Nephron (organoid): ENCODE measurements around the gene SMG7.
A peak's percentile ranks its signal among the peaks of the same experiment; 100 is the strongest.

Experiments
- H3K27ac Mint-ChIP-seq, 3 experiments: 2 replicates each; pipeline ENCODE4 v1.8.0; 2020; ENCODE audit warnings: mixed read lengths in 3 of 3, mild to moderate bottlenecking in 2 of 3, moderate library complexity in 1 of 3
- H3K27me3 Mint-ChIP-seq: 2 replicates; pipeline ENCODE4 v1.8.0; 2021; ENCODE audit warnings: low read depth, mild to moderate bottlenecking, moderate library complexity, mixed read lengths
- H3K36me3 Mint-ChIP-seq: 2 replicates; pipeline ENCODE4 v1.8.0; 2020; ENCODE audit warnings: low read depth, mixed read lengths
- H3K4me1 Mint-ChIP-seq: 2 replicates; pipeline ENCODE4 v1.8.0; 2020; ENCODE audit warnings: mixed read lengths
- H3K4me3 Mint-ChIP-seq, 3 experiments: 2 replicates each; pipeline ENCODE4 v1.8.0; 2020; ENCODE audit warnings: mild to moderate bottlenecking in 3 of 3, mixed read lengths in 3 of 3, moderate library complexity in 2 of 3
- H3K9me3 Mint-ChIP-seq: 2 replicates; pipeline ENCODE4 v1.8.0; 2020; ENCODE audit warnings: mixed read lengths
- CTCF ChIP-seq, 3 experiments: fragments of 200-600 bp; sonication (generic); IDR thresholded peaks; one replicate each; pipeline ENCODE4 v1.5.0; 2021; ENCODE audit warnings: antibody characterized with exemption in 3 of 3; ENCODE audit not compliant: unreplicated experiment in 3 of 3

SMG7 gene

GRCh38 chr1:183480971-183481441, 8.7 kb downstream of the SMG7 start:
- Mint-ChIP-seq H3K27ac (no peak overlapping the region), H3K4me1 (peaks cover 31% of the 10 kb centered on the region), H3K9me3 (no peaks in the 10 kb centered on the region), H3K36me3 (no peaks in the 10 kb centered on the region), H3K27me3 (no peaks in the 10 kb centered on the region), H3K4me3 (no peak overlapping the region)
- TF ChIP-seq CTCF (IDR thresholded peaks at IDR 0.05; ENCODE audit: unreplicated experiment in 3 of 3) = no peak

- no peak overlapping the region for H3K4me3 Mint-ChIP-seq
- TF ChIP-seq CTCF (IDR thresholded peaks at IDR 0.05; ENCODE audit: unreplicated experiment in 3 of 3) = no peak
- no peak overlapping the region for H3K27ac Mint-ChIP-seq
- H3K36me3 Mint-ChIP-seq = peaks cover 8% of the 10 kb centered on the region
- no peaks in the 10 kb centered on the region for H3K9me3 Mint-ChIP-seq
- H3K4me1 Mint-ChIP-seq = peaks cover 30% of the 10 kb centered on the region
- no peaks in the 10 kb centered on the region for H3K27me3 Mint-ChIP-seq
These were observed 10.9 kb downstream of the SMG7 start for GRCh38 chr1:183483224-183483623.

- Mint-ChIP-seq H3K36me3 (peaks cover 8% of the 10 kb centered on the region), H3K27me3 (no peaks in the 10 kb centered on the region), H3K27ac (no peak overlapping the region), H3K4me3 (no peak overlapping the region), H3K9me3 (no peaks in the 10 kb centered on the region), H3K4me1 (peaks cover 24% of the 10 kb centered on the region)
- TF ChIP-seq CTCF (IDR thresholded peaks at IDR 0.05; ENCODE audit: unreplicated experiment in 3 of 3) = peak in 2 of 3 experiments; percentile 27 to 40
These were observed 12.0 kb downstream of the SMG7 start for GRCh38 chr1:183484254-183484653.

GRCh38 chr1:183484851-183485250, 12.6 kb downstream of the SMG7 start:
- Mint-ChIP-seq H3K9me3 (no peaks in the 10 kb centered on the region), H3K4me1 (peaks cover 18% of the 10 kb centered on the region)

GRCh38 chr1:183487674-183488442, 15.6 kb downstream of the SMG7 start:
- Mint-ChIP-seq H3K27me3 (no peaks in the 10 kb centered on the region), H3K4me1 (no peaks in the 10 kb centered on the region), H3K9me3 (no peaks in the 10 kb centered on the region), H3K4me3 (no peak overlapping the region), H3K36me3 (peaks cover 12% of the 10 kb centered on the region), H3K27ac (no peak overlapping the region)
- TF ChIP-seq CTCF (IDR thresholded peaks at IDR 0.05; ENCODE audit: unreplicated experiment in 3 of 3) = no peak

More at GRCh38 chr1:183484851-183485250, 12.6 kb downstream of the SMG7 start:
- H3K4me3 Mint-ChIP-seq = no peak overlapping the region
- H3K27me3 Mint-ChIP-seq = no peaks in the 10 kb centered on the region
- no peak for TF ChIP-seq CTCF (IDR thresholded peaks at IDR 0.05; ENCODE audit: unreplicated experiment in 3 of 3)
- H3K27ac Mint-ChIP-seq = no peak overlapping the region
- peaks cover 12% of the 10 kb centered on the region for H3K36me3 Mint-ChIP-seq

- H3K27me3 Mint-ChIP-seq = no peaks in the 10 kb centered on the region
- H3K36me3 Mint-ChIP-seq = peaks cover 25% of the 10 kb centered on the region
- H3K9me3 Mint-ChIP-seq = no peaks in the 10 kb centered on the region
- no peak for TF ChIP-seq CTCF (IDR thresholded peaks at IDR 0.05; ENCODE audit: unreplicated experiment in 3 of 3)
- H3K4me1 Mint-ChIP-seq = no peaks in the 10 kb centered on the region
- H3K4me3 Mint-ChIP-seq = no peak overlapping the region
- no peak overlapping the region for H3K27ac Mint-ChIP-seq
These were observed 18.6 kb downstream of the SMG7 start for GRCh38 chr1:183490932-183491331.
